HepG2 (cell line): ENCODE results near the gene SERINC2. TPM values are rescaled to one million over a fixed set of nuclear protein-coding genes. Genes with fewer than 3 reads are reported as not detected.

ENCODE experiments used
- ARNTL ChIP-seq: sonication (generic); formaldehyde crosslinking; IDR thresholded peaks from 2 replicates; pipeline ENCODE4 v1.4.0; 2020; ENCODE audit warnings: mild to moderate bottlenecking, missing genetic modification reagents
- FOXA1 ChIP-seq, 2 experiments: fragments of 450-650 bp in 1 of 2; sonication (generic) in 1 of 2; formaldehyde crosslinking in 1 of 2; IDR thresholded peaks; 2 replicates each; pipeline versions ENCODE4 v1.4.0 to v1.6.1; 2016 to 2020; ENCODE audit warnings: missing genetic modification reagents in 1 of 2
- FOXC1 ChIP-seq: sonication (generic); formaldehyde crosslinking; IDR thresholded peaks from 2 replicates; pipeline ENCODE4 v1.8.0; 2022; ENCODE audit warnings: mild to moderate bottlenecking, missing genetic modification reagents, borderline replicate concordance
- JDP2 ChIP-seq: sonication (generic); formaldehyde crosslinking; IDR thresholded peaks from 2 replicates; pipeline ENCODE4 v1.8.1; 2022; ENCODE audit warnings: missing genetic modification reagents, borderline replicate concordance
- KDM5B ChIP-seq: sonication (generic); formaldehyde crosslinking; IDR thresholded peaks from 2 replicates; pipeline ENCODE4 v1.4.0; 2020; ENCODE audit warnings: missing genetic modification reagents, mild to moderate bottlenecking, borderline replicate concordance
- NFIC ChIP-seq: IDR thresholded peaks from 2 replicates; pipeline ENCODE4 v1.6.1; 2012; ENCODE audit warnings: mild to moderate bottlenecking, low read length, inconsistent platforms
- ONECUT2 ChIP-seq: sonication (generic); formaldehyde crosslinking; IDR thresholded peaks from 2 replicates; pipeline ENCODE4 v1.4.0; 2020; ENCODE audit warnings: missing genetic modification reagents
- PCBP2 ChIP-seq: fragments of 200-400 bp; formaldehyde crosslinking; optimal IDR thresholded peaks from 2 replicates; pipeline ENCODE3; 2018; ENCODE audit warnings: low read length, low read depth; ENCODE audit not compliant: poor library complexity, severe bottlenecking
- PPARG ChIP-seq: conservative IDR thresholded peaks from 2 replicates; pipeline ENCODE4 v1.6.1; 2016; ENCODE audit warnings: missing biosample characterization, missing genetic modification reagents
- SMAD3 ChIP-seq: sonication (generic); formaldehyde crosslinking; IDR thresholded peaks from 2 replicates; pipeline ENCODE4 v1.4.0; 2020; ENCODE audit warnings: missing genetic modification reagents
- TAF15 ChIP-seq: fragments of 200-400 bp; formaldehyde crosslinking; IDR thresholded peaks from one replicate; pipeline ENCODE4 v1.6.1; 2018; ENCODE audit warnings: mild to moderate bottlenecking, low read depth, low read length; ENCODE audit not compliant: poor library complexity, severe bottlenecking
- TBP ChIP-seq: sonication (generic); formaldehyde crosslinking; IDR thresholded peaks from 2 replicates; pipeline ENCODE4 v1.5.0; 2020; ENCODE audit warnings: missing genetic modification reagents
- TBX2 ChIP-seq: sonication (generic); formaldehyde crosslinking; IDR thresholded peaks from 2 replicates; pipeline ENCODE4 v1.5.0; 2020; ENCODE audit warnings: missing genetic modification reagents, mild to moderate bottlenecking, borderline replicate concordance
- TP53 ChIP-seq: sonication (generic); formaldehyde crosslinking; conservative IDR thresholded peaks from 2 replicates; pipeline ENCODE4 v1.4.0; 2020; ENCODE audit warnings: missing genetic modification reagents
- ZMYM2 ChIP-seq: sonication (generic); formaldehyde crosslinking; IDR thresholded peaks from 2 replicates; pipeline ENCODE4 v1.8.0; 2022; ENCODE audit warnings: mild to moderate bottlenecking, missing genetic modification reagents
- ZNF205 ChIP-seq: IDR thresholded peaks from 2 replicates; pipeline ENCODE4 v1.6.1; 2018; ENCODE audit warnings: missing biosample characterization, missing genetic modification reagents
- ZNF329 ChIP-seq: sonication (generic); formaldehyde crosslinking; IDR thresholded peaks from 2 replicates; pipeline ENCODE4 v1.9.0; 2021; ENCODE audit warnings: low read depth, mild to moderate bottlenecking, missing genetic modification reagents
- ZNF382 ChIP-seq: sonication (generic); formaldehyde crosslinking; IDR thresholded peaks from 2 replicates; pipeline ENCODE4 v1.5.0; 2020; ENCODE audit warnings: missing genetic modification reagents, mild to moderate bottlenecking, borderline replicate concordance
- polyA plus RNA-seq, 8 experiments: library from polyadenylated mRNA; depleted of rRNA in 3 of 8; stranded (reverse) in 7 of 8; unstranded in 1 of 8; fragments of >200 nt; fragmentation: Illumina TruSeq in 4 of 8; extraction: Trizol in 4 of 8; gene quantifications; 2 replicates each; pipeline versions ENCODE4 v1.2.1 to v1.2.3, GENCODE V29; 2011 to 2016; ENCODE audit warnings: low read depth in 4 of 8, missing spikeins in 1 of 8, mixed read lengths in 1 of 8; ENCODE audit not compliant: insufficient read depth in 1 of 8
- total RNA-seq, 5 experiments: library from RNA; depleted of rRNA; stranded (reverse); fragments of >200 nt; fragmentation: Illumina TruSeq; extraction: Trizol; gene quantifications; 2 replicates each; pipeline ENCODE4 v1.2.3, GENCODE V29; 2016; ENCODE audit warnings: low read depth in 1 of 5
- TF ChIP-seq, protein P1 (sequence below): sonication (generic); formaldehyde crosslinking; IDR thresholded peaks from 2 replicates; pipeline ENCODE4 v1.8.0; 2022; ENCODE audit warnings: missing genetic modification reagents, mild to moderate bottlenecking, inconsistent platforms, borderline replicate concordance
- TF ChIP-seq, protein P2 (sequence below): sonication (generic); formaldehyde crosslinking; IDR thresholded peaks from 2 replicates; pipeline ENCODE4 v1.5.0; 2020; ENCODE audit warnings: mild to moderate bottlenecking, missing genetic modification reagents, borderline replicate concordance
- TF ChIP-seq, protein P3 (sequence below): sonication (generic); formaldehyde crosslinking; IDR thresholded peaks from 2 replicates; pipeline ENCODE4 v1.8.0; 2022; ENCODE audit warnings: low read depth, missing genetic modification reagents
- TF ChIP-seq, protein P4 (sequence below): IDR thresholded peaks from 2 replicates; pipeline ENCODE4 v1.6.1; 2016; ENCODE audit warnings: missing genetic modification reagents, missing compliant biosample characterization

SERINC2 gene
- total and polyA plus RNA-seq, 2 of the 13 experiments (the other 11 are each of a cell fraction or from before 2014, with no cell fraction given): 4.8 to 126 TPM

DNA sequence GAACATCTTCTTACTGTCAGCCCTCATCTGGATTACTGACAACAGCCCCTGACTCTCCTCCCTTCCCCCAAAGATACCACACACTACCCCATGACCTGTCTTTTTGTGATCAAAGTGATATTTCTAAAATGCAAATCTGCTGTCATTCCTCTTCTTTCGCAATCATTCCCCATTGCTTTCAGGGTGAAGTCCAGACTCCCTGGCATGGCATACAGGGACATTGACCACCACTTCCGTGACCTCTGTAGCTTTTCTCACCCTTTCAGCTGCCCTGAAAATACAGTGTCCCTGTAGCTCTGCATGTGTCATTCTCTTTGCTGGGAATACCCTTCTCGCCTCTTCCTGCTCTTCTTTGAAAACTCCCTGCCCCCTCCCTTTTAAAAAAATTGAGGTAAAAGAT is 4.1 kb downstream of the SERINC2 start (continued):
- TF ChIP-seq, protein P1, sequence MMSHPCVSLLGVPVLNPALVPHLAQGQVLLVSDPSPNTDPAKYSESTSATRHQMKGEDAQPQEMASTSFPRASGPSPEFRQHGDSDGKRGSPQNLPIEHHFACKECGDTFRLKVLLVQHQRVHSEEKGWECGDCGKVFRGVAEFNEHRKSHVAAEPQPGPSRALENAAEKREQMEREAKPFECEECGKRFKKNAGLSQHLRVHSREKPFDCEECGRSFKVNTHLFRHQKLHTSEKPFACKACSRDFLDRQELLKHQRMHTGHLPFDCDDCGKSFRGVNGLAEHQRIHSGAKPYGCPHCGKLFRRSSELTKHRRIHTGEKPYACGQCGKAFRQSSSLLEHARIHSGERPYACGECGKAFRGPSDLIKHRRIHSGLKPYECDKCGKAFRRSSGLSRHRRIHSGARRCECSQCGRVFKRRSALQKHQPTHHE (CRISPR knock-in tag): 0 out of 2 replicates have a peak, but pooled peaks have one; percentile 7
- TF ChIP-seq TBP (CRISPR knock-in tag) (no peak), TP53 (CRISPR knock-in tag) (no peak), ZNF205 (CRISPR knock-in tag) (no peak), TAF15 (no peak), KDM5B (no peak), ZNF329 (CRISPR knock-in tag) (no peak), ARNTL (CRISPR knock-in tag) (0 out of 2 replicates have a peak, but pooled peaks have one; percentile 39), TBX2 (CRISPR knock-in tag) (peak; percentile 95), FOXA1 (IDR thresholded peaks at IDR 0.05) (no peak), FOXA1 (CRISPR knock-in tag; IDR thresholded peaks at IDR 0.05) (0 out of 2 replicates have a peak, but pooled peaks have one; percentile 21), NFIC (peak; percentile 70), ZMYM2 (CRISPR knock-in tag) (no peak), JDP2 (CRISPR knock-in tag) (no peak), PPARG (CRISPR knock-in tag) (peak; percentile 84), PCBP2 (no peak), ZNF382 (CRISPR knock-in tag) (no peak), FOXC1 (no peak; the same call in 1 of the 2 replicates), ONECUT2 (CRISPR knock-in tag) (0 out of 2 replicates have a peak, but pooled peaks have one; percentile 11), SMAD3 (CRISPR knock-in tag) (peak; percentile 60; the same call in 1 of the 2 replicates)
- TF ChIP-seq, protein P2, sequence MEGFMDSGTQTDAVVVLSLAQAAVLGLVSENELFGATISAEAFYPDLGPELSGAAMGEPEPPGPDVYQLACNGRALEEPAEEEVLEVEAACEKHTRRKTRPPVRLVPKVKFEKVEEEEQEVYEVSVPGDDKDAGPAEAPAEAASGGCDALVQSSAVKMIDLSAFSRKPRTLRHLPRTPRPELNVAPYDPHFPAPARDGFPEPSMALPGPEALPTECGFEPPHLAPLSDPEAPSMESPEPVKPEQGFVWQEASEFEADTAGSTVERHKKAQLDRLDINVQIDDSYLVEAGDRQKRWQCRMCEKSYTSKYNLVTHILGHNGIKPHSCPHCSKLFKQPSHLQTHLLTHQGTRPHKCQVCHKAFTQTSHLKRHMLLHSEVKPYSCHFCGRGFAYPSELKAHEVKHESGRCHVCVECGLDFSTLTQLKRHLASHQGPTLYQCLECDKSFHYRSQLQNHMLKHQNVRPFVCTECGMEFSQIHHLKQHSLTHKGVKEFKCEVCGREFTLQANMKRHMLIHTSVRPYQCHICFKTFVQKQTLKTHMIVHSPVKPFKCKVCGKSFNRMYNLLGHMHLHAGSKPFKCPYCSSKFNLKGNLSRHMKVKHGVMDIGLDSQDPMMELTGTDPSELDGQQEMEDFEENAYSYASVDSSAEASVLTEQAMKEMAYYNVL (CRISPR knock-in tag): peak; percentile 79
- TF ChIP-seq, protein P3, sequence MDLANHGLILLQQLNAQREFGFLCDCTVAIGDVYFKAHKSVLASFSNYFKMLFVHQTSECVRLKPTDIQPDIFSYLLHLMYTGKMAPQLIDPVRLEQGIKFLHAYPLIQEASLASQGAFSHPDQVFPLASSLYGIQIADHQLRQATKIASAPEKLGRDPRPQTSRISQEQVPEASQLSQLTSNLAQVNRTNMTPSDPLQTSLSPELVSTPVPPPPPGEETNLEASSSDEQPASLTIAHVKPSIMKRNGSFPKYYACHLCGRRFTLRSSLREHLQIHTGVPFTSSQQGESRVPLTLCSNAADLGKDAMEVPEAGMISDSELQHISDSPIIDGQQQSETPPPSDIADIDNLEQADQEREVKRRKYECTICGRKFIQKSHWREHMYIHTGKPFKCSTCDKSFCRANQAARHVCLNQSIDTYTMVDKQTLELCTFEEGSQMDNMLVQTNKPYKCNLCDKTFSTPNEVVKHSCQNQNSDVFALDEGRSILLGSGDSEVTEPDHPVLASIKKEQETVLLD (CRISPR knock-in tag): no peak
- TF ChIP-seq, protein P4, sequence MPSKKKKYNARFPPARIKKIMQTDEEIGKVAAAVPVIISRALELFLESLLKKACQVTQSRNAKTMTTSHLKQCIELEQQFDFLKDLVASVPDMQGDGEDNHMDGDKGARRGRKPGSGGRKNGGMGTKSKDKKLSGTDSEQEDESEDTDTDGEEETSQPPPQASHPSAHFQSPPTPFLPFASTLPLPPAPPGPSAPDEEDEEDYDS (CRISPR knock-in tag): peak; percentile 58
